GM23248 (cell line): ENCODE data around the gene RFXANK.

ENCODE experiments used
- EZH2 ChIP-seq: fragments of 200-600 bp; sonication (generic); IDR thresholded peaks from 2 replicates; pipeline ENCODE4 v1.6.1; 2018; ENCODE audit warnings: antibody characterized with exemption, mild to moderate bottlenecking; ENCODE audit not compliant: insufficient read depth, poor library complexity, severe bottlenecking
- EZH2phosphoT487 ChIP-seq: fragments of 200-600 bp; sonication (generic); IDR thresholded peaks from 2 replicates; pipeline ENCODE4 v1.6.1; 2018; ENCODE audit warnings: antibody characterized with exemption, moderate library complexity, mild to moderate bottlenecking, low read depth; ENCODE audit not compliant: insufficient read depth

DNA sequence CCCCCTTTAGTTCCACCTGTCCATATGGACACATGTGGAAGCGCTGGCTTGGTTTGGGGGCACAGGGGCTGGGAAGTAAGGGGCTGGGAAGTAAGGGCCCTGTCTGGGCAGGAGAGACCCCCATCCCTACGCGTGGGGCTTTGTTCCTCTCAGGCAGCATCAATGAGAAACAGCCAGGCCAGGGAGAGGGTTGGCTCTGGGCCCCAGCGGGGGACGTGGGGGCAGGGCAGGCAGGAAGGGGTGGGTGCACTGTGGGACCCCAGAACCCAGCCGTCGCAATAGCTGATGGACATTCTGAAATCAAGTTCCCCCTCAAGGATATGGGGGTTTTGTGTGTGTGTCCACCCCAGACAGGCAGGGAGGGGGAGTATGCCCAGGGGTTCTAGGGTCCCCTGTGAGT, 20.9 kb downstream of the RFXANK start:
- TF ChIP-seq EZH2 (no peak), EZH2phosphoT487 (no peak)
